Measurements from ENCODE around the gene MUC4.

- no peak for TF ChIP-seq TAF1 (IDR thresholded peaks at IDR 0.05; ENCODE audit: low read depth, low read length)
- no peak for TF ChIP-seq POLR2A (IDR thresholded peaks at IDR 0.05; ENCODE audit: low read depth, low read length)
- TF ChIP-seq PAX5 (IDR thresholded peaks at IDR 0.05; ENCODE audit: insufficient read depth, low read length, severe bottlenecking) = no peak
- TF ChIP-seq POU2F2 (IDR thresholded peaks at IDR 0.05; ENCODE audit: low read depth, low read length) = no peak
- TF ChIP-seq SPI1 (IDR thresholded peaks at IDR 0.05; ENCODE audit: low read depth, low read length) = no peak
These were observed 23.2 kb upstream of the MUC4 start for GRCh38 chr3:195834675-195835583.

All from GM12891 (cell line).